Naive thymus-derived CD4-positive, alpha-beta T cell (primary cell): Measurements from ENCODE around the gene NUAK1. TPM values are rescaled to one million over a fixed set of nuclear protein-coding genes. Genes with fewer than 3 reads are reported as not detected.

ENCODE experiments used
- ATAC-seq: fragments of 150-1000 bp; cut with Tn5 transposase; 2 replicates; pipeline ENCODE4 v1.10.0; 2021; ENCODE audit warnings: mild to moderate bottlenecking, moderate library complexity
- CTCF ChIA-PET: fragments of 350-600 bp; sonication (Branson Sonifier 250); formaldehyde crosslinking; loops from one replicate; lab custom pipeline; 2021; ENCODE audit warnings: antibody characterized with exemption; lab: Charles Lee
- POLR2A ChIA-PET: fragments of 350-600 bp; sonication (Branson Sonifier 250); formaldehyde crosslinking; loops from one replicate; lab custom pipeline; 2021; ENCODE audit warnings: antibody characterized with exemption, inconsistent platforms; lab: Charles Lee
- DNase-seq, 9 donors: peaks; one replicate each; pipeline versions ENCODE4 v3.0.0 to v3.0.0-alpha.2; 2020 to 2022; ENCODE audit warnings: mixed read lengths in 1 of 9
- H3K27ac ChIP-seq: one replicate; pipeline ENCODE4 v1.7.0; 2013; ENCODE audit warnings: mild to moderate bottlenecking, low read depth, low read length, moderate library complexity
- H3K27me3 ChIP-seq, 2 donors: one replicate each; pipeline ENCODE4 v1.7.0; 2013; ENCODE audit warnings: low read length in 2 of 2, mild to moderate bottlenecking in 2 of 2, moderate library complexity in 2 of 2; ENCODE audit not compliant: control insufficient read depth in 2 of 2, insufficient read depth in 2 of 2
- H3K36me3 ChIP-seq, 3 experiments: 1 replicate in 2 of 3; 2 replicates in 1 of 3; pipeline ENCODE4 v1.7.0; 2013; ENCODE audit warnings: low read length in 3 of 3, mild to moderate bottlenecking in 3 of 3, moderate library complexity in 1 of 3; ENCODE audit not compliant: insufficient read depth in 3 of 3, control insufficient read depth in 2 of 3
- H3K4me1 ChIP-seq, 2 donors: one replicate each; pipeline ENCODE4 v1.7.0; 2013; ENCODE audit warnings: low read length in 2 of 2, mild to moderate bottlenecking in 2 of 2, moderate library complexity in 1 of 2; ENCODE audit not compliant: control insufficient read depth in 2 of 2, insufficient read depth in 2 of 2
- H3K4me3 ChIP-seq: 2 replicates; pipeline ENCODE4 v1.7.0; 2013; ENCODE audit warnings: mild to moderate bottlenecking, low read length
- H3K9me3 ChIP-seq, 3 experiments: 1 replicate in 2 of 3; 2 replicates in 1 of 3; pipeline ENCODE4 v1.7.0; 2013; ENCODE audit warnings: low read length in 3 of 3; ENCODE audit not compliant: control insufficient read depth in 2 of 3
- H3K27ac Mint-ChIP-seq, 9 donors: one replicate each; pipeline ENCODE4 v1.8.0; 2020 to 2022; ENCODE audit warnings: mixed read lengths in 9 of 9, mild to moderate bottlenecking in 8 of 9, moderate library complexity in 5 of 9, inconsistent platforms in 2 of 9
- H3K27me3 Mint-ChIP-seq, 5 donors: one replicate each; pipeline ENCODE4 v1.8.0; 2021 to 2022; ENCODE audit warnings: mixed read lengths in 5 of 5, mild to moderate bottlenecking in 1 of 5
- H3K36me3 Mint-ChIP-seq, 5 donors: one replicate each; pipeline ENCODE4 v1.8.0; 2020 to 2022; ENCODE audit warnings: mixed read lengths in 5 of 5, mild to moderate bottlenecking in 3 of 5, inconsistent platforms in 1 of 5
- H3K4me1 Mint-ChIP-seq, 7 donors: one replicate each; pipeline ENCODE4 v1.8.0; 2020 to 2022; ENCODE audit warnings: mixed read lengths in 7 of 7, mild to moderate bottlenecking in 3 of 7, inconsistent platforms in 1 of 7
- H3K4me3 Mint-ChIP-seq, 10 donors: one replicate each; pipeline ENCODE4 v1.8.0; 2020 to 2022; ENCODE audit warnings: mild to moderate bottlenecking in 10 of 10, mixed read lengths in 10 of 10, moderate library complexity in 6 of 10, inconsistent platforms in 2 of 10
- H3K9me3 Mint-ChIP-seq, 11 donors: one replicate each; pipeline ENCODE4 v1.8.0; 2020 to 2022; ENCODE audit warnings: mixed read lengths in 11 of 11, mild to moderate bottlenecking in 4 of 11, inconsistent platforms in 1 of 11, moderate library complexity in 1 of 11
- intact Hi-C, 2 donors: fragments of 100-400 bp; cut with micrococcal nuclease; formaldehyde crosslinking; loops; one replicate each; pipeline ENCODE4 v1.15.1; 2023
- polyA plus RNA-seq, 2 donors: library from polyadenylated mRNA; unstranded; fragments of 300-500 nt; fragmentation: Illumina TruSeq; gene quantifications; one replicate each; pipeline ENCODE4 v1.2.3, GENCODE V29; 2021
- total RNA-seq, 6 experiments: library from RNA in 5 of 6; stranded (reverse) in 5 of 6; gene quantifications; 1 replicate in 5 of 6; 2 replicates in 1 of 6; pipeline ENCODE4 v1.2.3 and lab custom pipeline; 2021 to 2026

NUAK1 gene
- total and polyA plus RNA-seq, 7 experiments from 2014 or later = 0.02 to 0.51 (median 0.08) TPM; not detected in 4

DNA sequence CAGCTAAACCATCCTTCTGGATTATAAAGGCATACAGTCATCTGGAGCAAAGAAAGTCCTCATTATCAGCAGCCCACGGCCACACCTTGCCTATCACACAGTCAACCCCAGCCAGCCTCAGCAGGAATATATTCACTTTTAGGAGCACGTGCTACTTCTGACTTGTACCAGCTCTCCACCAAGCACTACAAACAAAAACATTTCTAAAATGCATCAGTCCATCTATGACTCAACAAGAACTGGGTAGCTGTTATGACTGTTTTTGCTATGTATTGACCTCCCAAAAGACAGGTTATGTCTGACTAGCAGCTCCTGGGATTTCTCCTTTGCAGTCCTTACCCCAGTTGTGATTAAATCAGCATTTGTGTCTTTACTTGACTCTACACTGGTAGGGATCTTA, 31.2 kb downstream of the NUAK1 start:
- CTCF ChIA-PET = interaction anchor here (0.7 kb wide), 1 partner anchor 11 kb away, joined by 3 read pairs; no protein-coding TSS in a partner anchor
- no peak overlapping the region for H3K27ac Mint-ChIP-seq

GRCh38 chr12:106106892-106107291, 31.9 kb downstream of the NUAK1 start:
- no peaks in the 10 kb centered on the region for H3K4me1 Mint-ChIP-seq
- intact Hi-C loops = no loop called here
- Histone ChIP-seq H3K27me3 (no peaks in the 10 kb centered on the region), H3K4me1 (no peaks in the 10 kb centered on the region), H3K27ac (no peak overlapping the region), H3K36me3 (no peaks in the 10 kb centered on the region), H3K9me3 (no peaks in the 10 kb centered on the region), H3K4me3 (no peak overlapping the region)
- H3K36me3 Mint-ChIP-seq = no peaks in the 10 kb centered on the region
- H3K27me3 Mint-ChIP-seq = peaks cover 19 to 42% (median 35%) of the 10 kb centered on the region in 5 donors
- no peak overlapping the region for H3K27ac Mint-ChIP-seq
- CTCF ChIA-PET = no interaction called here
- no peak for ATAC-seq
- POLR2A ChIA-PET = no interaction called here
- DNase-seq = no peak
- no peak overlapping the region for H3K4me3 Mint-ChIP-seq
- peaks cover 0 to 1% (median 0%) of the 10 kb centered on the region in 11 donors for H3K9me3 Mint-ChIP-seq

More for the DNA sequence above, 31.2 kb downstream of the NUAK1 start:
- peaks cover 0 to 1% (median 0%) of the 10 kb centered on the region in 11 donors for H3K9me3 Mint-ChIP-seq
- H3K36me3 Mint-ChIP-seq = no peaks in the 10 kb centered on the region
- POLR2A ChIA-PET = no interaction called here
- intact Hi-C loops = no loop called here
- Histone ChIP-seq H3K4me1 (no peaks in the 10 kb centered on the region), H3K27me3 (no peaks in the 10 kb centered on the region), H3K27ac (no peak overlapping the region), H3K4me3 (no peak overlapping the region), H3K9me3 (no peaks in the 10 kb centered on the region), H3K36me3 (no peaks in the 10 kb centered on the region)
- ATAC-seq (no peak), DNase-seq (no peak)
- no peaks in the 10 kb centered on the region for H3K4me1 Mint-ChIP-seq
- no peak overlapping the region for H3K4me3 Mint-ChIP-seq
- H3K27me3 Mint-ChIP-seq = peaks cover 19 to 44% (median 35%) of the 10 kb centered on the region in 5 donors

DNA sequence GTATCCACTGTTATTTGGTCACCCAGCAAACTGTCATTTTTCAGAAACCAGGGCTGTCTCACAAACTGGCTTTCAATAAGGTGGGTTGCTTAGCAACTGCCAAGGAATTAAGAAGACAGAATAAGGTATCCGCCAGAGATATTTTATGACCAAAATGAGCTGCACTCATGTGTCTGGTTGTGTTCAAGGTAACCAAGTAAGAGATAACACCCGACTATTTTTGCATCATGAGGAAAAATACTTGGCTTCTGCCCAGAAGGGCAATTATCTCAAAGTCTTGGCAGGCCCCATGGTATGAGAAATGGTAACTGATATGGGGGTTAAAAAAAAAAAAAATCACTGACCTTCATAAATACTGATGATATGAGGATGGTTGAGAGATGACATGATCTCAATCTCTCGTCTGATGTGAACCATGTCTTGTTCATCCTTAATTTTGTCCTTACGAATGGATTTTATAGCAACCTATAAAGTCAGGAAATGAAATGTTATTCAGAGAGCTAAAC, 32.6 kb downstream of the NUAK1 start:
- no peaks in the 10 kb centered on the region for H3K36me3 ChIP-seq
- Mint-ChIP-seq H3K4me3 (no peak overlapping the region), H3K9me3 (peaks cover 0 to 1% (median 0%) of the 10 kb centered on the region in 11 donors), H3K4me1 (no peaks in the 10 kb centered on the region), H3K27me3 (peaks cover 23 to 43% (median 35%) of the 10 kb centered on the region in 5 donors), H3K36me3 (no peaks in the 10 kb centered on the region), H3K27ac (no peak overlapping the region)
- intact Hi-C loops = no loop called here
- H3K27me3 ChIP-seq = no peaks in the 10 kb centered on the region
- no peak for ATAC-seq
- H3K4me3 ChIP-seq = no peak overlapping the region
- no peak for DNase-seq
- no peak overlapping the region for H3K27ac ChIP-seq
- CTCF ChIA-PET = no interaction called here
- POLR2A ChIA-PET = no interaction called here
- no peaks in the 10 kb centered on the region for H3K4me1 ChIP-seq
- H3K9me3 ChIP-seq = no peaks in the 10 kb centered on the region

- no peaks in the 10 kb centered on the region for H3K4me1 Mint-ChIP-seq
- ChIA-PET POLR2A (no interaction called here), CTCF (no interaction called here)
- H3K27ac ChIP-seq = no peak overlapping the region
- intact Hi-C loops = no loop called here
- no peaks in the 10 kb centered on the region for H3K4me1 ChIP-seq
- H3K9me3 ChIP-seq = no peaks in the 10 kb centered on the region
- H3K9me3 Mint-ChIP-seq = peaks cover 0 to 3% (median 0%) of the 10 kb centered on the region in 11 donors
- peaks cover 19 to 48% (median 32%) of the 10 kb centered on the region in 5 donors for H3K27me3 Mint-ChIP-seq
- ATAC-seq = no peak
- H3K36me3 Mint-ChIP-seq = no peaks in the 10 kb centered on the region
- H3K27ac Mint-ChIP-seq = no peak overlapping the region
- H3K36me3 ChIP-seq = no peaks in the 10 kb centered on the region
- DNase-seq = no peak
- H3K27me3 ChIP-seq = no peaks in the 10 kb centered on the region
- no peak overlapping the region for H3K4me3 Mint-ChIP-seq
- no peak overlapping the region for H3K4me3 ChIP-seq
Observed at GRCh38 chr12:106101803-106102202, 37.0 kb downstream of the NUAK1 start.

- CTCF ChIA-PET = no interaction called here
- no peak overlapping the region for H3K4me3 ChIP-seq
- H3K4me1 Mint-ChIP-seq = no peaks in the 10 kb centered on the region
Observed at GRCh38 chr12:106098691-106099200, 40.0 kb downstream of the NUAK1 start.

DNA sequence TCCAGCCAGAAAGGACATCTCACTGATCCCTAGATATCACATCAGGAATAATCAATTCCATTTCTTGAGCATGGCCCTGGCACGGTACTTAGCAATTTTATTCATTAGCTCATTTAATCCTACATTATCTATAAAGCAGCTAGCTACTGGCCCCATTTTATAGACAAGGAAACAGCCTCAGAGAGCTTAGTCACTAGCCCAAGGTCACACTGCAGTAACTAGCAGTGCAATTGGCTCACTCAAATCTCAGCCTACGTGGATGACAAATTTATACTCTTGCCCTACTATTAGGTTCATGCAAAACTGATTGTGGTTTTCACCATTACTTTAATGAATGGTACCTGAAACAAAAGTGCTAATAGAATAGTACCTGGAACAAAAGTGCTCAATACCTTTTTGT, 41.7 kb downstream of the NUAK1 start:
- no peaks in the 10 kb centered on the region for H3K4me1 Mint-ChIP-seq
- H3K36me3 ChIP-seq = no peaks in the 10 kb centered on the region
- no peak overlapping the region for H3K4me3 Mint-ChIP-seq
- H3K4me1 ChIP-seq = no peaks in the 10 kb centered on the region
- ATAC-seq (no peak), DNase-seq (no peak)
- peaks cover 0 to 3% (median 0%) of the 10 kb centered on the region in 11 donors for H3K9me3 Mint-ChIP-seq
- peaks cover 19 to 45% (median 21%) of the 10 kb centered on the region in 5 donors for H3K27me3 Mint-ChIP-seq
- ChIA-PET POLR2A (no interaction called here), CTCF (no interaction called here)
- intact Hi-C loops = no loop called here
- no peak overlapping the region for H3K27ac Mint-ChIP-seq
- no peaks in the 10 kb centered on the region for H3K27me3 ChIP-seq
- H3K9me3 ChIP-seq = no peaks in the 10 kb centered on the region
- no peaks in the 10 kb centered on the region for H3K36me3 Mint-ChIP-seq
- no peak overlapping the region for H3K27ac ChIP-seq
- H3K4me3 ChIP-seq = no peak overlapping the region

More at GRCh38 chr12:106098691-106099200, 40.0 kb downstream of the NUAK1 start:
- intact Hi-C loops = no loop called here
- H3K4me3 Mint-ChIP-seq = no peak overlapping the region
- POLR2A ChIA-PET = no interaction called here
- H3K4me1 ChIP-seq = no peaks in the 10 kb centered on the region
- no peak overlapping the region for H3K27ac Mint-ChIP-seq
- no peaks in the 10 kb centered on the region for H3K27me3 ChIP-seq
- H3K36me3 ChIP-seq = no peaks in the 10 kb centered on the region
- DNase-seq (no peak), ATAC-seq (no peak)
- peaks cover 19 to 54% (median 30%) of the 10 kb centered on the region in 5 donors for H3K27me3 Mint-ChIP-seq
- no peak overlapping the region for H3K27ac ChIP-seq
- H3K9me3 Mint-ChIP-seq = peaks cover 0 to 3% (median 0%) of the 10 kb centered on the region in 11 donors
- no peaks in the 10 kb centered on the region for H3K36me3 Mint-ChIP-seq
- H3K9me3 ChIP-seq = no peaks in the 10 kb centered on the region

DNA sequence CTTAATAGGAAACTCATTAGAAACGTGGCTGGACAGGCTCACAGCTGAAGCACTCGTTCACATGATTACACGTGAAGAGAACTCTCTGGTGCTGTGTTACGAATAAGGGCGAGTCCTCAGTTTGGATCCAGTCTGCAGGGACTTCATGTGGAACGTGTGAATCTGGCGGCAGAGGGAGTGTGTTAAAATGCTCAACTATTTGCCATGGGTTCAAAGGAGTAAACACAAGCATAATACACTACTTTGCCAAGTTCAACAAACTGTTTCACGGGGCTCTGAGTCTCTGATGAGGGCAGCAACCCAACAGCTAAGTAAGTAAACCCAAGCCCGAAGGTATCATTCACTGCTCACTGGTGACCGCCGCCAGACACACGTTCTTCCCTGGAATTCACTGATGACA, 42.4 kb downstream of the NUAK1 start:
- no peaks in the 10 kb centered on the region for H3K4me1 Mint-ChIP-seq
- Histone ChIP-seq H3K4me3 (no peak overlapping the region), H3K27me3 (no peaks in the 10 kb centered on the region), H3K9me3 (no peaks in the 10 kb centered on the region), H3K4me1 (no peaks in the 10 kb centered on the region), H3K36me3 (no peaks in the 10 kb centered on the region), H3K27ac (no peak overlapping the region)
- H3K27me3 Mint-ChIP-seq = peaks cover 15 to 43% (median 18%) of the 10 kb centered on the region in 5 donors
- no peak overlapping the region for H3K27ac Mint-ChIP-seq
- peaks cover 0 to 3% (median 0%) of the 10 kb centered on the region in 11 donors for H3K9me3 Mint-ChIP-seq
- intact Hi-C loops = no loop called here
- ChIA-PET CTCF (no interaction called here), POLR2A (no interaction called here)
- no peaks in the 10 kb centered on the region for H3K36me3 Mint-ChIP-seq
- DNase-seq (no peak), ATAC-seq (no peak)
- no peak overlapping the region for H3K4me3 Mint-ChIP-seq
